Cardiac muscle cell (in vitro differentiated cells and primary cell): ENCODE measurements around the gene IRAK3. TPM values are rescaled to one million over a fixed set of nuclear protein-coding genes. Genes with fewer than 3 reads are reported as not detected.
A peak's percentile ranks its signal among the peaks of the same experiment; 100 is the strongest.

Experiments
- DNase-seq, 2 donors: peaks; one replicate each; pipeline versions ENCODE4 v3.0.0 to v3.0.0-alpha.2; 2010 to 2017; ENCODE audit warnings: low read depth in 1 of 2, low spot score in 1 of 2
- H3K27ac ChIP-seq: fragments of 200-600 bp; sonication (generic); 2 replicates; pipeline ENCODE4 v1.5.1; 2016
- H3K27me3 ChIP-seq: fragments of 200-600 bp; sonication (generic); 2 replicates; pipeline ENCODE4 v1.6.0; 2016; ENCODE audit warnings: control low read depth
- H3K36me3 ChIP-seq: fragments of 200-600 bp; sonication (generic); 2 replicates; pipeline ENCODE4 v1.5.1; 2016; ENCODE audit warnings: control low read depth
- H3K4me1 ChIP-seq: fragments of 200-600 bp; sonication (generic); 2 replicates; pipeline ENCODE4 v1.8.1; 2017; ENCODE audit warnings: low read depth, mild to moderate bottlenecking, mixed run types
- H3K4me3 ChIP-seq: fragments of 200-600 bp; sonication (generic); 2 replicates; pipeline ENCODE4 v1.5.1; 2016; ENCODE audit warnings: mild to moderate bottlenecking
- H3K9me3 ChIP-seq: fragments of 200-600 bp; sonication (generic); 2 replicates; pipeline ENCODE4 v1.5.1; 2017; ENCODE audit warnings: low read depth, mild to moderate bottlenecking, control low read depth
- CTCF ChIP-seq: IDR thresholded peaks from 2 replicates; pipeline ENCODE4 v1.5.1; 2012; ENCODE audit warnings: low read depth, mild to moderate bottlenecking, low read length
- polyA plus RNA-seq: library from polyadenylated mRNA; unstranded; fragments of >200 nt; fragmentation: Nextera tagmentation; extraction: Ambion mirVana; gene quantifications from 2 replicates; pipeline ENCODE4 v1.2.1, GENCODE V29; 2016
- total RNA-seq: library from RNA; depleted of rRNA; stranded (reverse); fragments of >200 nt; gene quantifications from 2 replicates; pipeline ENCODE4 v1.2.3, GENCODE V29; 2016

The IRAK3 gene
- total and polyA plus RNA-seq, 2 experiments from 2014 or later, result 0.11 to 0.27 TPM

- Histone ChIP-seq H3K36me3 (no peaks in the 10 kb centered on the region), H3K4me3 (no peak overlapping the region), H3K4me1 (no peaks in the 10 kb centered on the region), H3K27me3 (no peaks in the 10 kb centered on the region), H3K9me3 (no peaks in the 10 kb centered on the region), H3K27ac (no peak overlapping the region)
- no peak for DNase-seq
- no peak for TF ChIP-seq CTCF
Measured at GRCh38 chr12:66143868-66144267, 45.1 kb upstream of the IRAK3 start.

- TF ChIP-seq CTCF, result peak; percentile 72
- Histone ChIP-seq H3K4me1 (no peaks in the 10 kb centered on the region), H3K27ac (no peak overlapping the region), H3K36me3 (no peaks in the 10 kb centered on the region), H3K4me3 (no peak overlapping the region), H3K9me3 (no peaks in the 10 kb centered on the region), H3K27me3 (no peaks in the 10 kb centered on the region)
- DNase-seq, result peak; percentile 55 to 95
Measured at GRCh38 chr12:66144791-66145754, 43.9 kb upstream of the IRAK3 start.

GRCh38 chr12:66149702-66150398 lies 39.2 kb upstream of the IRAK3 start:
- Histone ChIP-seq H3K36me3 (no peaks in the 10 kb centered on the region), H3K4me3 (no peak overlapping the region)
- peak in 1 of 2 donors; percentile 28 for DNase-seq

GRCh38 chr12:66152732-66153131 lies 36.3 kb upstream of the IRAK3 start:
- peak in 1 of 2 donors; percentile 47 for DNase-seq
- Histone ChIP-seq H3K36me3 (no peaks in the 10 kb centered on the region), H3K4me3 (no peak overlapping the region), H3K27ac (no peak overlapping the region), H3K9me3 (no peaks in the 10 kb centered on the region), H3K27me3 (no peaks in the 10 kb centered on the region), H3K4me1 (no peaks in the 10 kb centered on the region)
- no peak for TF ChIP-seq CTCF

More at GRCh38 chr12:66149702-66150398, 39.2 kb upstream of the IRAK3 start:
- peak; percentile 10 for TF ChIP-seq CTCF
- H3K27me3 ChIP-seq, result no peaks in the 10 kb centered on the region
- no peaks in the 10 kb centered on the region for H3K4me1 ChIP-seq
- no peaks in the 10 kb centered on the region for H3K9me3 ChIP-seq
- no peak overlapping the region for H3K27ac ChIP-seq

GRCh38 chr12:66154776-66155175 lies 34.2 kb upstream of the IRAK3 start:
- Histone ChIP-seq H3K4me1 (no peaks in the 10 kb centered on the region), H3K9me3 (no peaks in the 10 kb centered on the region), H3K4me3 (no peak overlapping the region), H3K27ac (no peak overlapping the region), H3K27me3 (no peaks in the 10 kb centered on the region), H3K36me3 (no peaks in the 10 kb centered on the region)
- TF ChIP-seq CTCF, result no peak
- peak in 1 of 2 donors; percentile 46 for DNase-seq
